AG04450 (cell line): ENCODE data around the gene NME7. TPM values are rescaled to one million over a fixed set of nuclear protein-coding genes. Genes with fewer than 3 reads are reported as not detected.
"Not testable (repeated sequence)": the region's sequence is repeated elsewhere in the genome, so short reads cannot be mapped to it uniquely, and the experiment has no call there.

ENCODE experiments used
- CTCF ChIA-PET: fragments of 300-600, 350-600 bp; formaldehyde crosslinking; extraction: SDS; loops from one replicate; lab custom pipeline; 2022; ENCODE audit warnings: antibody characterized with exemption, inconsistent platforms; lab: Charles Lee
- POLR2A ChIA-PET: fragments of 350-600 bp; formaldehyde crosslinking; extraction: SDS; loops from one replicate; lab custom pipeline; 2021; ENCODE audit warnings: antibody characterized with exemption, inconsistent platforms; lab: Yijun Ruan, JAX
- DNase-seq: peaks from one replicate; pipeline ENCODE4 v3.0.0-alpha.2; 2011; ENCODE audit warnings: low read depth, low spot score
- H3K27ac ChIP-seq: one replicate; pipeline ENCODE4 v1.5.1; 2012; ENCODE audit warnings: low read depth, low read length, control low read depth
- H3K27me3 ChIP-seq: one replicate; pipeline ENCODE4 v1.6.0; 2012; ENCODE audit warnings: low read length; ENCODE audit not compliant: control insufficient read depth, insufficient read depth
- H3K4me3 ChIP-seq: 2 replicates; pipeline ENCODE4 v1.5.1; 2011; ENCODE audit warnings: mild to moderate bottlenecking, low read depth, low read length, control low read depth
- H3K9me3 ChIP-seq: 2 replicates; pipeline ENCODE4 v1.5.1; 2012; ENCODE audit warnings: low read length; ENCODE audit not compliant: control insufficient read depth, insufficient read depth
- CTCF ChIP-seq: IDR thresholded peaks from 2 replicates; pipeline ENCODE4 v1.5.1; 2011; ENCODE audit warnings: low read depth, low read length, control low read depth, inconsistent platforms
- polyA plus RNA-seq: library from polyadenylated mRNA; depleted of rRNA; stranded (reverse); fragments of >200 nt; gene quantifications from 2 replicates; pipeline ENCODE4 v1.2.3, GENCODE V29; 2011

Gene NME7
- polyA plus RNA-seq, 1 experiment, result 27.3 TPM

GRCh38 chr1:169193191-169193850 is 174.3 kb downstream of the NME7 start:
- Histone ChIP-seq H3K4me3 (no peak overlapping the region), H3K9me3 (no peaks in the 10 kb centered on the region; the same call in 1 of the 2 replicates), H3K27ac (no peak overlapping the region), H3K27me3 (no peaks in the 10 kb centered on the region)
- ChIA-PET POLR2A (no interaction called here), CTCF (interaction anchor here (0.6 to 1.1 kb wide), 3 partner anchors 18 to 67 kb away, joined by 3 read pairs; no protein-coding TSS in a partner anchor)
- no peak; the same call in 1 of the 2 replicates for TF ChIP-seq CTCF
- DNase-seq, result no peak

- Histone ChIP-seq H3K27me3 (no peaks in the 10 kb centered on the region), H3K9me3 (no peaks in the 10 kb centered on the region; the same call in 1 of the 2 replicates), H3K27ac (no peak overlapping the region), H3K4me3 (no peak overlapping the region)
- ChIA-PET CTCF (no interaction called here), POLR2A (no interaction called here)
- no peak for TF ChIP-seq CTCF
- no peak for DNase-seq
These were observed 181.5 kb downstream of the NME7 start for GRCh38 chr1:169186106-169186505.

- no peak for DNase-seq
- POLR2A ChIA-PET, result no interaction called here
- H3K27ac ChIP-seq, result no peak overlapping the region
- no peak for TF ChIP-seq CTCF
- CTCF ChIA-PET, result no interaction called here
- no peaks in the 10 kb centered on the region for H3K9me3 ChIP-seq
- no peak overlapping the region for H3K4me3 ChIP-seq
- no peaks in the 10 kb centered on the region for H3K27me3 ChIP-seq
These were observed 182.8 kb downstream of the NME7 start for GRCh38 chr1:169184812-169185211.

- ChIA-PET CTCF (no interaction called here), POLR2A (no interaction called here)
- TF ChIP-seq CTCF, result no peak
- no peak for DNase-seq
- H3K27ac ChIP-seq, result no peak overlapping the region
- no peaks in the 10 kb centered on the region for H3K27me3 ChIP-seq
- H3K4me3 ChIP-seq, result no peak overlapping the region
- no peaks in the 10 kb centered on the region for H3K9me3 ChIP-seq
These were observed 187.4 kb downstream of the NME7 start for GRCh38 chr1:169180174-169180573.

GRCh38 chr1:169179431-169179830 is 188.2 kb downstream of the NME7 start:
- CTCF ChIA-PET, H3K9me3 ChIP-seq, H3K27ac ChIP-seq: not testable (repeated sequence)

More at GRCh38 chr1:169179431-169179830, 188.2 kb downstream of the NME7 start:
- H3K4me3 ChIP-seq, DNase-seq, H3K27me3 ChIP-seq, POLR2A ChIA-PET: not testable (repeated sequence)
